Loucy (cell line): ENCODE measurements around the gene ELF5.

Experiments
- H2AFZ ChIP-seq: fragments of 200-600 bp; sonication (generic); 2 replicates; pipeline ENCODE4 v1.6.0; 2016; ENCODE audit warnings: antibody characterized with exemption, mild to moderate bottlenecking, low read length, moderate library complexity
- H3F3A ChIP-seq: fragments of 200-600 bp; 2 replicates; pipeline ENCODE4 v1.6.0; 2016; ENCODE audit warnings: antibody characterized with exemption, low read depth, mild to moderate bottlenecking
- H3K27me3 ChIP-seq: fragments of 200-600 bp; sonication (generic); 2 replicates; pipeline ENCODE4 v1.6.1; 2014; ENCODE audit warnings: low read length, mild to moderate bottlenecking; ENCODE audit not compliant: insufficient read depth, poor library complexity, severe bottlenecking
- H3K36me3 ChIP-seq: fragments of 200-600 bp; sonication (generic); 2 replicates; pipeline ENCODE4 v1.6.1; 2016; ENCODE audit warnings: low read length; ENCODE audit not compliant: insufficient read depth
- H3K4me1 ChIP-seq: fragments of 200-600 bp; sonication (generic); 2 replicates; pipeline ENCODE4 v1.5.1; 2014; ENCODE audit warnings: low read length, mild to moderate bottlenecking; ENCODE audit not compliant: insufficient read depth, poor library complexity, severe bottlenecking
- H3K4me2 ChIP-seq: fragments of 200-600 bp; sonication (generic); 2 replicates; pipeline ENCODE4 v1.6.0; 2014; ENCODE audit warnings: antibody characterized with exemption, low read length, low read depth, mild to moderate bottlenecking; ENCODE audit not compliant: poor library complexity, severe bottlenecking
- H3K4me3 ChIP-seq: fragments of 200-600 bp; sonication (generic); 2 replicates; pipeline ENCODE4 v1.5.1; 2014; ENCODE audit warnings: low read length, mild to moderate bottlenecking, mixed read lengths; ENCODE audit not compliant: poor library complexity, severe bottlenecking
- H3K79me2 ChIP-seq: fragments of 200-600 bp; sonication (generic); 2 replicates; pipeline ENCODE4 v1.6.1; 2014; ENCODE audit warnings: low read length; ENCODE audit not compliant: insufficient read depth
- H3K9ac ChIP-seq: fragments of 200-600 bp; sonication (generic); 2 replicates; pipeline ENCODE4 v1.6.0; 2014; ENCODE audit warnings: mild to moderate bottlenecking, low read depth, low read length, moderate library complexity; ENCODE audit not compliant: poor library complexity, severe bottlenecking
- H3K9me2 ChIP-seq: fragments of 200-600 bp; sonication (generic); replicated peaks from 2 replicates; pipeline ENCODE4 v1.6.1; 2016; ENCODE audit warnings: low read depth, low read length, mixed read lengths
- H3K9me3 ChIP-seq: fragments of 200-600 bp; sonication (generic); 2 replicates; pipeline ENCODE4 v1.6.1; 2014; ENCODE audit warnings: mild to moderate bottlenecking, antibody characterized with exemption, low read length, low read depth; ENCODE audit not compliant: insufficient read depth
- H4K20me1 ChIP-seq: fragments of 200-600 bp; sonication (generic); 2 replicates; pipeline ENCODE4 v1.6.0; 2014; ENCODE audit warnings: antibody characterized with exemption, low read length, mild to moderate bottlenecking; ENCODE audit not compliant: insufficient read depth, poor library complexity, severe bottlenecking
- CTCF ChIP-seq: fragments of 200-600 bp; sonication (generic); conservative IDR thresholded peaks from 2 replicates; pipeline ENCODE4 v1.5.1; 2014; ENCODE audit warnings: mild to moderate bottlenecking, antibody characterized with exemption, low read length
- EZH2phosphoT487 ChIP-seq: fragments of 200-600 bp; IDR thresholded peaks from 2 replicates; pipeline ENCODE4 v1.6.1; 2018; ENCODE audit warnings: antibody characterized with exemption, mild to moderate bottlenecking, moderate library complexity, borderline replicate concordance

Gene ELF5

DNA sequence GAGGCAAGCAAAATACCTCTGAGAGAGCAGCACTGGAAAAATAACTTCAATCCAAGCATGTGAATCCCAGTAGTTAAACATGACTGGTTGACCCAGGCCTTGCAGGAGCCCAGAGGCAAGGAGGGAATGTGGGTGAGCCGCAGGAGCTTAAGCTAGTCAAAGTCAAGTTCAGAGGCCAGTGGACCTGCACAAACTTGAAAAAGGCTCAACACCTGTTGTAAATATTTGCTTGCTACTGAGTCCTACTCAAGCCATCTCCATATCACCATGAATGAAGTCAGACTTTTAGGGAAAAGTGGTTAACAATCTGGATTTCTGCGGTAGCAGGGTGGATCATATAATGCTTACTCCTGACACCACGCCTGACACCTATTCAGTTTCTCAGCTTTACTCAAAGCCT lies 79.7 kb downstream of the ELF5 start:
- H3K79me2 ChIP-seq: peaks cover 5% of the 10 kb centered on the region
- H3K9ac ChIP-seq: no peak overlapping the region
- H3F3A ChIP-seq: 0 out of 2 replicates have a peak, but pooled peaks cover 3% of the 10 kb centered on the region
- H3K4me1 ChIP-seq: peaks cover 44% of the 10 kb centered on the region
- H3K36me3 ChIP-seq: no peaks in the 10 kb centered on the region
- H4K20me1 ChIP-seq: no peaks in the 10 kb centered on the region
- H3K9me3 ChIP-seq: no peaks in the 10 kb centered on the region
- no peak overlapping the region for H3K4me3 ChIP-seq
- no peak overlapping the region for H3K4me2 ChIP-seq
- no peak overlapping the region for H2AFZ ChIP-seq
- no peaks in the 10 kb centered on the region for H3K9me2 ChIP-seq
- no peak for TF ChIP-seq EZH2phosphoT487
- H3K27me3 ChIP-seq: no peaks in the 10 kb centered on the region

GRCh38 chr11:34432822-34433221 lies 80.8 kb downstream of the ELF5 start:
- Histone ChIP-seq H3K9ac (no peak overlapping the region), H3K9me3 (no peaks in the 10 kb centered on the region), H3K4me3 (no peak overlapping the region), H3F3A (0 out of 2 replicates have a peak, but pooled peaks cover 4% of the 10 kb centered on the region), H2AFZ (no peak overlapping the region), H3K9me2 (no peaks in the 10 kb centered on the region), H3K36me3 (no peaks in the 10 kb centered on the region), H3K27me3 (no peaks in the 10 kb centered on the region), H3K4me1 (peaks cover 45% of the 10 kb centered on the region), H3K79me2 (peaks cover 4% of the 10 kb centered on the region; the same call in 1 of the 2 replicates), H3K4me2 (no peak overlapping the region), H4K20me1 (no peaks in the 10 kb centered on the region)
- no peak for TF ChIP-seq EZH2phosphoT487

- H3K4me2 ChIP-seq: no peak overlapping the region
Measured at GRCh38 chr11:34431979-34432378, 81.6 kb downstream of the ELF5 start.

More at GRCh38 chr11:34431979-34432378, 81.6 kb downstream of the ELF5 start:
- no peaks in the 10 kb centered on the region for H3K36me3 ChIP-seq
- no peak overlapping the region for H3K9ac ChIP-seq
- TF ChIP-seq EZH2phosphoT487 (no peak), CTCF (no peak)
- no peaks in the 10 kb centered on the region for H4K20me1 ChIP-seq
- H3K27me3 ChIP-seq: no peaks in the 10 kb centered on the region
- no peaks in the 10 kb centered on the region for H3K9me2 ChIP-seq
- H3K9me3 ChIP-seq: no peaks in the 10 kb centered on the region
- H2AFZ ChIP-seq: no peak overlapping the region; the same call in 1 of the 2 replicates
- peaks cover 46% of the 10 kb centered on the region for H3K4me1 ChIP-seq
- H3K4me3 ChIP-seq: no peak overlapping the region
- H3F3A ChIP-seq: 0 out of 2 replicates have a peak, but pooled peaks cover 4% of the 10 kb centered on the region
- H3K79me2 ChIP-seq: no peaks in the 10 kb centered on the region
